Measurements from ENCODE around the gene MAP3K4.

The MAP3K4 gene

GRCh38 chr6:161135695-161136591 lies 144.4 kb downstream of the MAP3K4 start:
- FAIRE-seq: no peak
- DNase-seq (ENCODE audit: insufficient read length, low spot score): no peak
- TF ChIP-seq POLR2AphosphoS5 (IDR thresholded peaks at IDR 0.05; ENCODE audit: low read depth, low read length) (no peak), PAX5 (IDR thresholded peaks at IDR 0.05; ENCODE audit: insufficient read depth, low read length, severe bottlenecking) (no peak), POU2F2 (IDR thresholded peaks at IDR 0.05; ENCODE audit: low read depth, low read length) (no peak)

GRCh38 chr6:161136655-161137054 lies 145.1 kb downstream of the MAP3K4 start:
- FAIRE-seq: no peak

GRCh38 chr6:161137320-161137719 lies 145.8 kb downstream of the MAP3K4 start:
- TF ChIP-seq TAF1 (IDR thresholded peaks at IDR 0.05; ENCODE audit: low read depth, low read length) (no peak), POLR2AphosphoS5 (IDR thresholded peaks at IDR 0.05; ENCODE audit: low read depth, low read length) (no peak), POLR2A (IDR thresholded peaks at IDR 0.05; ENCODE audit: low read depth, low read length) (no peak), POU2F2 (IDR thresholded peaks at IDR 0.05; ENCODE audit: low read depth, low read length) (no peak), SPI1 (IDR thresholded peaks at IDR 0.05; ENCODE audit: low read depth, low read length) (no peak), PAX5 (IDR thresholded peaks at IDR 0.05; ENCODE audit: insufficient read depth, low read length, severe bottlenecking) (no peak)
- DNase-seq (ENCODE audit: insufficient read length, low spot score) (no peak), FAIRE-seq (no peak)

More at GRCh38 chr6:161136655-161137054, 145.1 kb downstream of the MAP3K4 start:
- no peak for DNase-seq (ENCODE audit: insufficient read length, low spot score)
- TF ChIP-seq POLR2A (IDR thresholded peaks at IDR 0.05; ENCODE audit: low read depth, low read length) (no peak), SPI1 (IDR thresholded peaks at IDR 0.05; ENCODE audit: low read depth, low read length) (no peak), POLR2AphosphoS5 (IDR thresholded peaks at IDR 0.05; ENCODE audit: low read depth, low read length) (no peak), TAF1 (IDR thresholded peaks at IDR 0.05; ENCODE audit: low read depth, low read length) (no peak), PAX5 (IDR thresholded peaks at IDR 0.05; ENCODE audit: insufficient read depth, low read length, severe bottlenecking) (no peak)

- DNase-seq (ENCODE audit: insufficient read length, low spot score) (no peak), FAIRE-seq (no peak)
- TF ChIP-seq POU2F2 (IDR thresholded peaks at IDR 0.05; ENCODE audit: low read depth, low read length): no peak
- no peak for TF ChIP-seq POLR2A (IDR thresholded peaks at IDR 0.05; ENCODE audit: low read depth, low read length)
- TF ChIP-seq POLR2AphosphoS5 (IDR thresholded peaks at IDR 0.05; ENCODE audit: low read depth, low read length): no peak
- TF ChIP-seq SPI1 (IDR thresholded peaks at IDR 0.05; ENCODE audit: low read depth, low read length): no peak
- TF ChIP-seq PAX5 (IDR thresholded peaks at IDR 0.05; ENCODE audit: insufficient read depth, low read length, severe bottlenecking): no peak
- TF ChIP-seq TAF1 (IDR thresholded peaks at IDR 0.05; ENCODE audit: low read depth, low read length): no peak
Measured at GRCh38 chr6:161137839-161138542, 146.4 kb downstream of the MAP3K4 start.

GRCh38 chr6:161138543-161139303 lies 147.2 kb downstream of the MAP3K4 start:
- no peak for FAIRE-seq
- TF ChIP-seq PAX5 (IDR thresholded peaks at IDR 0.05; ENCODE audit: insufficient read depth, low read length, severe bottlenecking) (no peak), POU2F2 (IDR thresholded peaks at IDR 0.05; ENCODE audit: low read depth, low read length) (no peak), POLR2AphosphoS5 (IDR thresholded peaks at IDR 0.05; ENCODE audit: low read depth, low read length) (no peak), POLR2A (IDR thresholded peaks at IDR 0.05; ENCODE audit: low read depth, low read length) (no peak), SPI1 (IDR thresholded peaks at IDR 0.05; ENCODE audit: low read depth, low read length) (no peak), TAF1 (IDR thresholded peaks at IDR 0.05; ENCODE audit: low read depth, low read length) (no peak)

GRCh38 chr6:161139304-161139765 lies 147.8 kb downstream of the MAP3K4 start:
- DNase-seq (ENCODE audit: insufficient read length, low spot score): no peak
- TF ChIP-seq SPI1 (IDR thresholded peaks at IDR 0.05; ENCODE audit: low read depth, low read length) (no peak), PAX5 (IDR thresholded peaks at IDR 0.05; ENCODE audit: insufficient read depth, low read length, severe bottlenecking) (no peak), POLR2A (IDR thresholded peaks at IDR 0.05; ENCODE audit: low read depth, low read length) (no peak), TAF1 (IDR thresholded peaks at IDR 0.05; ENCODE audit: low read depth, low read length) (no peak), POU2F2 (IDR thresholded peaks at IDR 0.05; ENCODE audit: low read depth, low read length) (no peak), POLR2AphosphoS5 (IDR thresholded peaks at IDR 0.05; ENCODE audit: low read depth, low read length) (no peak)
- FAIRE-seq: no peak

More at GRCh38 chr6:161138543-161139303, 147.2 kb downstream of the MAP3K4 start:
- DNase-seq (ENCODE audit: insufficient read length, low spot score): no peak

- no peak for FAIRE-seq
- TF ChIP-seq PAX5 (IDR thresholded peaks at IDR 0.05; ENCODE audit: insufficient read depth, low read length, severe bottlenecking) (no peak), POLR2AphosphoS5 (IDR thresholded peaks at IDR 0.05; ENCODE audit: low read depth, low read length) (no peak), POLR2A (IDR thresholded peaks at IDR 0.05; ENCODE audit: low read depth, low read length) (no peak), POU2F2 (IDR thresholded peaks at IDR 0.05; ENCODE audit: low read depth, low read length) (no peak), TAF1 (IDR thresholded peaks at IDR 0.05; ENCODE audit: low read depth, low read length) (no peak), SPI1 (IDR thresholded peaks at IDR 0.05; ENCODE audit: low read depth, low read length) (no peak)
- DNase-seq (ENCODE audit: insufficient read length, low spot score): no peak
Measured at GRCh38 chr6:161139766-161140553, 148.4 kb downstream of the MAP3K4 start.

GRCh38 chr6:161140554-161140875 lies 148.9 kb downstream of the MAP3K4 start:
- TF ChIP-seq POU2F2 (IDR thresholded peaks at IDR 0.05; ENCODE audit: low read depth, low read length): no peak
- TF ChIP-seq POLR2AphosphoS5 (IDR thresholded peaks at IDR 0.05; ENCODE audit: low read depth, low read length): no peak
- no peak for TF ChIP-seq TAF1 (IDR thresholded peaks at IDR 0.05; ENCODE audit: low read depth, low read length)
- no peak for TF ChIP-seq PAX5 (IDR thresholded peaks at IDR 0.05; ENCODE audit: insufficient read depth, low read length, severe bottlenecking)
- no peak for TF ChIP-seq SPI1 (IDR thresholded peaks at IDR 0.05; ENCODE audit: low read depth, low read length)
- TF ChIP-seq POLR2A (IDR thresholded peaks at IDR 0.05; ENCODE audit: low read depth, low read length): no peak
- FAIRE-seq (no peak), DNase-seq (ENCODE audit: insufficient read length, low spot score) (no peak)
